Cerebellar nuclear complex (tissue), 1 donor: ENCODE results near the gene TCF15.

ENCODE experiments used
- DNase-seq, 2 experiments: peaks; one replicate each; lab custom pipeline; 2025; lab: John Stamatoyannopoulos, UW

Gene TCF15

GRCh38 chr20:611047-611842 is 1.1 kb upstream of the TCF15 start:
- DNase-seq = no peak

GRCh38 chr20:609371-609964 is 641 bp downstream of the TCF15 start:
- DNase-seq = no peak

DNA sequence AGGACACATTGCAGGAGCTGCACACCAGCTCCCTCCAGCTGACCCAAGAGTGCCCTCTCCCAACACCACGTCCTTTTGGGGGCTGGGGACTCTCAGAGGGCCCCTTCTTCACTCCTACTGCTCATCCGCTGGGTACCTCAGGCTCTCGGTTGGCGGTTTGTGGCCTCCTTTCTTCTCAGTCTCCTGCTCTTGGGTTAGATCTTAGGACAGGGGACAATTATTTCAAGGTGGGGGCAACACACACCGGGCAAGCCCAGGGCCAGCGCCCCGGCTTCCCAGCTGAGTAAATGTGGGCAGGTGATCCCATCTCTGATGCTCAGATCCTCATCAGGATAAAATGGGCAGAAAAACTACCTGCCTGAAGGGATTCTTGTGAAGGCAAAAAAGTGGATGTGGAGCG is 1.1 kb downstream of the TCF15 start:
- DNase-seq = no peak

DNA sequence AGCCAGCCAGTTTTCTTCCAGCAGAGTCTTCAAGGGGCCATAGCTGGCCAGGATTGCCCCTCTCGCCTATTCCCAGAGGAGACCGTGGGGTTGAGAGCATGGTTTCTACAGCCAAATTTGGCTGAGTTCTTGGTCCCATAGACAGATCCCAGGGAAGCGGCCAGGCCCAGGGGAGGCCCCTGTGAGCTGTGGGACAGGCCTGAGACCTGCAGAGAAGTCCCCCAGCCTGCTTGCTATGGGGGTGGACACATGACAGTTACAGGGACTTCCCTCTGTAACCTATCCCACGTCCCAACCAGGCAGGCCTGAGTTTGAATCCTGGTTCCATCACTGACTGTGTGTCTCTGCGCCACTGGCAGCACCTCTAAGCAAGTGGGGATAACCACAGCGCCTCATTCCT is 2.6 kb downstream of the TCF15 start:
- no peak for DNase-seq

GRCh38 chr20:605237-605636 is 4.9 kb downstream of the TCF15 start:
- no peak for DNase-seq

DNA sequence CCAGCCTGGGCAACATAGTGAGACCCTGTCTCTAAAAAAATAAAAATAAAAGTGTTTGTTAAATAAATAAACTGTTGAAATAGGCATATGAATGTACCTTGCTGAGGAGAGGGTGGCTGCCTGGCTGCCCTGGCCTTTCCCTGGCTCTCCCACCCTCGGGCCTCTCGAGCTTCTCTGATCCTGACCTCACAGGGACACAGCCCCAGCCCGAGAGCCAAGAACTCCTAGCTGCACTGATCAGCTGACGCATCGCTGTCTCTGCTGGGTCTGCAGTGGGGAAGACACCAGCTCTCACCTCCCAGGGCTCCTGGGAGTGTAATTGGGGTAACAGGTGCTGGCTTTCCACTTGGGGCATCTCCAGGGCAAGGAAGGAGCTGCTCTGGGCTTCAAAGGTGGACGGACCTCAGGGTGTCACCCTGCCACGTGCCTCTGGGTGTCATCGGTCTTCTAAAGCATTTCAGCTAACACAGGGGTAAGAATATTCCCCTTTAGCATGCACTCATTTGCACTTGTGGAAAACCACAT is 6.9 kb downstream of the TCF15 start:
- no peak for DNase-seq

- DNase-seq = no peak
These were observed 7.8 kb downstream of the TCF15 start for GRCh38 chr20:602111-602970.

DNA sequence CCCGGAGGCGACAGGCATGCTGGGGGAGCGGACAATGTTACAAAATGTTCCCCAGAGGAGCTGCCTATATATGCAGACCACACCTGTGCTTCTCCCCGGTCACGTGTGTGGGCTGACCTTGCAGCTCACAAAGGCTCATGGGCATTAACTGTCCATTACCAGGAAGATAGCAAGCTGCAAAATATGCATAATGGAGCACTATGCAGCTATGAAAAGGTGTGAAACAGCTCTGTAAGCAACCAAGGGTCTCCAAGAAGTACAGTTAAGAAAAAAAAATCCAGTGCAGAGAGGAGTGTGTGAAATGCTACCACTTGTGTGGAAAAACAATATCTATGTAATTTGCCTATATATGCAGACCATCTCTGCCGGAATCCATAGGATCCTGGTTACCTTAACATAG is 9.4 kb downstream of the TCF15 start:
- DNase-seq = no peak

- no peak for DNase-seq
These were observed 10.0 kb downstream of the TCF15 start for GRCh38 chr20:600141-600540.

DNA sequence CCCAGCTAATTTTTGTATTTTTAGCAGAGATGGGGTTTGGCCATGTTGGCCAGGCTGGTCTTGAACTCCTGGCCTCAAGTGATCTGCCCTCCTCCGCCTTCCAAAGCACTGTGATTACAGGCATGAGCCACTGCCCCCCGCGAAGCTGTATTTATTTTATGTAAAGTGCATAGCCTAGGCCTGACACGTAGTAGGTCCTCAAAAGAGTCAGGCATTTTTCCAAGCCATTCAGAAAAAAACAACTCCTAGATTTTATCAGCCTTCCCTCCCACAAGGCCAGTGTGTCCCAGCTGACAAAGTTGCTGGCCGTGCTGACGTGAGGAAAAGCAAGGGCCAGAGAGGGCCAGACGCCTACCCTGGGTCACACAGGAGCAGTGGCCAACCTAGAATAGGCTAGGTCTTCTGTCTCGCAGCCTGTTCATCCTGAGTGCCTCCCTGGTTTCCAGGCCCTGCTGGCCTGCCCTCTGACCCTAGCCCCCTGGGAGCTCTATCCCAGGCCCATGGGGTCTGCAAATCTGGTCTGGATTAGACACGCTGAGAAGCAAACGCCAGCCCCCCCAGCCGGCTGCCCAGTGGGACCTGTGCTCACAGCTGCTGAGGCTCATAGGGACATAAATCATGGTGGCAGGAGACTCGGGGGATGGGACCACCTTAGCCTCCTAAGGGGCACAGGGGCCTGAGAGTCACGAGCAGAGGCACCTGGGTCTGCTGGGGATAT is 11.8 kb downstream of the TCF15 start:
- DNase-seq = no peak

GRCh38 chr20:597560-597959 is 12.5 kb downstream of the TCF15 start:
- no peak for DNase-seq

GRCh38 chr20:595330-596308 is 14.5 kb downstream of the TCF15 start:
- no peak for DNase-seq

DNA sequence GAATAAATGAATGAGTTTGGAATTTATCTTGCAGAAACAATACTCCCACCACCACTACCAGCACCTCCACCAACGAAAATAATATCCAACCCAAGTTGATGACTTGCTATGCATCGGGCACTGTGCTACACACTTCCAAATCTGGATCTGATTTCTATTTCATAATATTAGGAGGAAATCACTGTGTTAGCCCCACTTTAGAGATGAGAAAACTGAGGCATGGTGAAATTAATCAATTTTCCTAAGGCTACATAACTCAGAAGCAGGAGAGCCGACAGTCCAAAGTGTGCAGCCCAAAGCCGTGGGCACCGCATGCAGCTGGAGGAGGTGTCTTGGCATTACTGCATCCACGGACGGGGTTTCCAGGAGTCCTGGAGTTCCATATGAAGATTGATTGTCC is 17.6 kb downstream of the TCF15 start:
- no peak for DNase-seq

GRCh38 chr20:591941-592340 is 18.2 kb downstream of the TCF15 start:
- no peak for DNase-seq

DNA sequence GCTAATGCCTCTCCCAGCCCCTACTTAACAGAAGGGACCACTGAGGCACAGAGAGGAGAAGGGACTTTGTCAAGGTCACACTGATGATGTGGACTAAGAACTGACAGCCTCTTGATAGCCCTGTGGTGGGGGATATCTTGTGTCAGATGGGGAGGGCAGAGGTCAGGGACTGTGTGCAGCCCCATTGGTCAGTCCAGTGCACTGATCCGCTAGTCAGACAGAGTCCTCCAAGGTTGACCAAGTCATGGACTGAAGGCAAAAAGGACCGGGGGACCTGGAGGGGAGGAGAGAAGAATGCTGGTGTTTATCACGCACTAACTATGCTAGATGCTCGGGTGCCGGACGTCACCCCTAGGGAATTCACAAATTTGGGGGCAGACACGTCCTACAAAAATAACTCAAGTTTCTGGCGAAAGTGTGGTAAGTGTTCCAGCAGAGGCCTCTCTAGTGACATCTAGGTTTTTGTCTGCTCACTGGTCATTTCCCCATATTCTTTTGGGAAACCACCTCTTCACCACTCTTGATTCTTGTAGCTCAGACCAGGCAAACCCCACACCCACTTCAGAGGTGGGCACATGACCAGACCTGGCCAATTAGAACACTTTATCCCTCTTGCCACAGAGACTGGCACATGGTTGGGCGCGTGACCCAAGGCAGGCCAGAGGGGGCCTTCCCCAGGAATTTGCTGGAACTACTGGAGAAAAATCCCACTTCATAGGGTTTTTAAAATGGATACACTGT is 21.0 kb downstream of the TCF15 start:
- DNase-seq = no peak

- no peak for DNase-seq
These were observed 21.6 kb downstream of the TCF15 start for GRCh38 chr20:588476-588875.

DNA sequence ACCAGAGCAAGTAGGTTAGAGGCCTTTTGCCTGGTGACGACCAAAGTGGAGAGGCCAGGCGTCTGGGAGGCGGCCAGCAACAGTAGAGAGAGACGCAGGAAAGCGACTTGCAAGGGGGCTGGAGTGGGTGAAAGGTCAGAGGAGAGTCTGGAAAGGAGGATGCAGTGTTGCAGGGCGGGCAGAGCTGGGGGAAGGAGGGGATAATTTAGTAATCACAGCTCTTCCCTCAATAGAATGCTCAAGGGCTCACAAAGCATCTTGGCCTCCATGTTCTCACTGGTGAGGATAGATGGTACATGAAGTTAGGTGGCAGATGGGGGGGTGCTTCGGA is 25.2 kb downstream of the TCF15 start:
- no peak for DNase-seq

GRCh38 chr20:584161-584970 is 25.7 kb downstream of the TCF15 start:
- no peak for DNase-seq

GRCh38 chr20:582204-582603 is 27.9 kb downstream of the TCF15 start:
- DNase-seq = no peak
